ENCODE results near the gene CTBS. TPM values are rescaled to one million over a fixed set of nuclear protein-coding genes. Genes with fewer than 3 reads are reported as not detected.

Gene CTBS
- polyA plus RNA-seq, 1 donor (not counting 4 experiments of a cell fraction or from before 2014, with no cell fraction given) = 16.7 TPM

DNA sequence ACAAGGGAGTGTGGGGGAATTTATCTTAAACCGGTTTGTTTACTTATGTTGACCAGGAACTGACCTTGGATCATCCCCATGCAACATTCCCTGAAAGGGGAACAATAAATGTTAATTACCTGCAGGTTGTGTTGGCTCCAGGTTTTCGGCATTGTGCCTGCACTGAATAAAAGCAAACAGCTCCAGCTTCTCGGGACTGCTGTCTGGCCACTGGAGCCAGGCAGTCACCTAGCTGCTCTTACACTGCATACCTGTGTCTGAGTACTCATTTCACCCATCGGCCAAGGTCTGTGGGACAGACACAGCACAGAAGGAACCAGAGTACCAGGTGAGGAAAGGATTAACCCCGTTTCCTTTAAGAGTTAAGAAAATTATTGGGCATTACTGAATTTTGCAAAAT is 32.7 kb upstream of the CTBS start:
- H3K36me3 ChIP-seq (ENCODE audit: control insufficient read depth in 2 of 2, extremely low read depth in 1 of 2, insufficient read depth in 2 of 2, low read length in 2 of 2) = no peaks in the 10 kb centered on the region
- H3K9me3 ChIP-seq (ENCODE audit: control insufficient read depth, low read depth, low read length) = no peaks in the 10 kb centered on the region
- FAIRE-seq (no peak), DNase-seq (ENCODE audit: low read depth, low spot score) (no peak)
- no peak overlapping the region for H3K27ac ChIP-seq (ENCODE audit: control insufficient read depth, insufficient read depth, low read length)
- no peak overlapping the region for H3K9ac ChIP-seq (ENCODE audit: control insufficient read depth, extremely low read depth, insufficient read depth, low read length)
- TF ChIP-seq, protein P1, sequence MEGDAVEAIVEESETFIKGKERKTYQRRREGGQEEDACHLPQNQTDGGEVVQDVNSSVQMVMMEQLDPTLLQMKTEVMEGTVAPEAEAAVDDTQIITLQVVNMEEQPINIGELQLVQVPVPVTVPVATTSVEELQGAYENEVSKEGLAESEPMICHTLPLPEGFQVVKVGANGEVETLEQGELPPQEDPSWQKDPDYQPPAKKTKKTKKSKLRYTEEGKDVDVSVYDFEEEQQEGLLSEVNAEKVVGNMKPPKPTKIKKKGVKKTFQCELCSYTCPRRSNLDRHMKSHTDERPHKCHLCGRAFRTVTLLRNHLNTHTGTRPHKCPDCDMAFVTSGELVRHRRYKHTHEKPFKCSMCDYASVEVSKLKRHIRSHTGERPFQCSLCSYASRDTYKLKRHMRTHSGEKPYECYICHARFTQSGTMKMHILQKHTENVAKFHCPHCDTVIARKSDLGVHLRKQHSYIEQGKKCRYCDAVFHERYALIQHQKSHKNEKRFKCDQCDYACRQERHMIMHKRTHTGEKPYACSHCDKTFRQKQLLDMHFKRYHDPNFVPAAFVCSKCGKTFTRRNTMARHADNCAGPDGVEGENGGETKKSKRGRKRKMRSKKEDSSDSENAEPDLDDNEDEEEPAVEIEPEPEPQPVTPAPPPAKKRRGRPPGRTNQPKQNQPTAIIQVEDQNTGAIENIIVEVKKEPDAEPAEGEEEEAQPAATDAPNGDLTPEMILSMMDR (optimal IDR thresholded peaks at IDR 0.05 in 1 of 3, IDR thresholded peaks at IDR 0.05 in 1 of 3, conservative IDR thresholded peaks at IDR 0.05 in 1 of 3; ENCODE audit: extremely low read depth in 1 of 3, insufficient read depth in 2 of 3, low read length in 3 of 3) = no peak
- no peak for TF ChIP-seq EZH2 (IDR thresholded peaks at IDR 0.05; ENCODE audit: low read length)
- no peaks in the 10 kb centered on the region for H3K27me3 ChIP-seq (ENCODE audit: control insufficient read depth, extremely low read depth, insufficient read depth, low read length)
- no peak overlapping the region for H2AFZ ChIP-seq (ENCODE audit: control insufficient read depth, low read length)
- dilution Hi-C loops (cut with MboI; ENCODE audit: extremely low pct_ligation_motif_present, low sequenced_read_pairs) = no loop called here
- no peaks in the 10 kb centered on the region for H4K20me1 ChIP-seq (ENCODE audit: control insufficient read depth, extremely low read depth, insufficient read depth, low read length)
- H3K79me2 ChIP-seq (ENCODE audit: control insufficient read depth, insufficient read depth, low read length) = no peaks in the 10 kb centered on the region
- peaks cover 17% of the 10 kb centered on the region for H3K4me1 ChIP-seq (ENCODE audit: control insufficient read depth, extremely low read depth, insufficient read depth, low read length)
- no peak overlapping the region for H3K4me3 ChIP-seq (ENCODE audit: control insufficient read depth in 2 of 3, extremely low read depth in 1 of 3, insufficient read depth in 2 of 3, low read depth in 1 of 3, low read length in 3 of 3)
- no peak overlapping the region for H3K4me2 ChIP-seq (ENCODE audit: control insufficient read depth, extremely low read depth, insufficient read depth, low read depth, low read length)
- no peaks in the 10 kb centered on the region for H3K9me1 ChIP-seq (ENCODE audit: control insufficient read depth, extremely low read depth, insufficient read depth, low read length)

DNA sequence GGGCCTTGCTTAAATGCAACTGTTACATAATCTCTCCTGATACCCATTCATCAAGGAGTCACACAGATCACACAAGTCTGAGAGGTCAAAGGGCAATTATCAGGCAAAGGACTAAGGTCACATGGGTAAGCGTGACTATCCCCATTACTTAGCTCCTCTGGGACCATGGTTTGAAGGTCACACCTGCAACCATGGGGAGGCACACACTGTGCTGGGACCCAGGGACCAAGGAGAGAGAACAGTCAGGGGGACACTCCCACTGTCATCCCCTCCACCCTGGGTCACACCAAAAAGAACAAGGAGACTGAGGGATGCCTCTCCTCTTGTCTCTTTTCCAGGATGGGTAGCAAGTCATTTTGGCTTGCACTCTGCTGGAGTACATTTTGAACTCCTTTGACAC is 30.9 kb upstream of the CTBS start:
- no peaks in the 10 kb centered on the region for H3K9me3 ChIP-seq (ENCODE audit: control insufficient read depth, low read depth, low read length)
- H3K27ac ChIP-seq (ENCODE audit: control insufficient read depth, insufficient read depth, low read length) = no peak overlapping the region
- H3K9me1 ChIP-seq (ENCODE audit: control insufficient read depth, extremely low read depth, insufficient read depth, low read length) = no peaks in the 10 kb centered on the region
- H3K9ac ChIP-seq (ENCODE audit: control insufficient read depth, extremely low read depth, insufficient read depth, low read length) = no peak overlapping the region
- dilution Hi-C loops (cut with MboI; ENCODE audit: extremely low pct_ligation_motif_present, low sequenced_read_pairs) = no loop called here
- FAIRE-seq (no peak), DNase-seq (ENCODE audit: low read depth, low spot score) (no peak)
- no peaks in the 10 kb centered on the region for H3K36me3 ChIP-seq (ENCODE audit: control insufficient read depth in 2 of 2, extremely low read depth in 1 of 2, insufficient read depth in 2 of 2, low read length in 2 of 2)
- no peaks in the 10 kb centered on the region for H3K79me2 ChIP-seq (ENCODE audit: control insufficient read depth, insufficient read depth, low read length)
- no peaks in the 10 kb centered on the region for H3K27me3 ChIP-seq (ENCODE audit: control insufficient read depth, extremely low read depth, insufficient read depth, low read length)
- no peaks in the 10 kb centered on the region for H4K20me1 ChIP-seq (ENCODE audit: control insufficient read depth, extremely low read depth, insufficient read depth, low read length)
- TF ChIP-seq EZH2 (IDR thresholded peaks at IDR 0.05; ENCODE audit: low read length) = no peak
- TF ChIP-seq, protein P1 (optimal IDR thresholded peaks at IDR 0.05 in 1 of 3, IDR thresholded peaks at IDR 0.05 in 1 of 3, conservative IDR thresholded peaks at IDR 0.05 in 1 of 3; ENCODE audit: extremely low read depth in 1 of 3, insufficient read depth in 2 of 3, low read length in 3 of 3) = no peak
- no peak overlapping the region for H3K4me2 ChIP-seq (ENCODE audit: control insufficient read depth, extremely low read depth, insufficient read depth, low read depth, low read length)
- H3K4me1 ChIP-seq (ENCODE audit: control insufficient read depth, extremely low read depth, insufficient read depth, low read length) = peaks cover 17% of the 10 kb centered on the region
- no peak overlapping the region for H2AFZ ChIP-seq (ENCODE audit: control insufficient read depth, low read length)
- H3K4me3 ChIP-seq (ENCODE audit: control insufficient read depth in 2 of 3, extremely low read depth in 1 of 3, insufficient read depth in 2 of 3, low read depth in 1 of 3, low read length in 3 of 3) = no peak overlapping the region
